HUDEP-2 (cell line): ENCODE data around the gene SLC25A24.
"Not testable (repeated sequence)": the region's sequence is repeated elsewhere in the genome, so short reads cannot be mapped to it uniquely, and the experiment has no call there.

Experiments used
- DNase-seq, 76 experiments: peaks; one replicate each; lab custom pipeline; 2025; ENCODE audit not compliant: unreplicated experiment in 76 of 76; lab: John Stamatoyannopoulos, UW

The SLC25A24 gene

DNA sequence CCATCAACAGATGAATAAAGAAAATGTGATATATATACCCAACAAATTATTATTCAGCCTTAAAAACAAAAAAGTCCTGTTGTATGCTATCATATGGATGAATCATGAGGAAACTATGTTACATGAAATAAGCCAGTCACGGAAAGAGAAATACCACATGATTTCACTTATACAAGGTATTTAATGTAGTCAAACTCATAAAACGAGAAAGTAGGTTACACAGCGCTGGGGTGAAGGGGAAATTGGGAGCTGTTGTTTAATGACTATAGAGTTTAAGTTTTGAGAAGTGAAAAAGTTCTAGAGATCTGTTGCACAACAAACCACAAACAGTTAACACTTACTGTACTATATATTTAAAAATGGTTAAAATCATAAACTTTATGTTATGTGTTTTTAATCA is 58.5 kb downstream of the SLC25A24 start:
- DNase-seq: no peak

GRCh38 chr1:108140936-108141335 is 59.2 kb downstream of the SLC25A24 start:
- no peak for DNase-seq

DNA sequence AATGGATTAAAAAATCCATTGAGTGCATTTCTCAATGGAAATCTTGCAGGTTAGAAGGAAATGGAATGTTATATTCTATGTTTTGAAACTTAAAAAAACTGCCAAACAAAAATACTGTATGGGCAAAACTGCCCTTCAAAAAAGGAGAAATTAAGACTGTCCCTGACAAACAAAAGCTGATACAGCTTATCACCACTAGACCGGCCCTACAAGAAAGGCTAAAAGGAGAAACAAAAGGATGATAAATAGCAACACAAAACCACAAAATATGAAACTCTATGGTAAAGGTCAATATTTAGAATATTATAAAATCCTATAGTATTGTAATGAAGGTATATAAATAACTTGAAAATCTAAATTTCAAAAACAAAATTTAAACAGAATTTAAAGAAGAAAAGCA is 60.0 kb downstream of the SLC25A24 start:
- DNase-seq: no peak

DNA sequence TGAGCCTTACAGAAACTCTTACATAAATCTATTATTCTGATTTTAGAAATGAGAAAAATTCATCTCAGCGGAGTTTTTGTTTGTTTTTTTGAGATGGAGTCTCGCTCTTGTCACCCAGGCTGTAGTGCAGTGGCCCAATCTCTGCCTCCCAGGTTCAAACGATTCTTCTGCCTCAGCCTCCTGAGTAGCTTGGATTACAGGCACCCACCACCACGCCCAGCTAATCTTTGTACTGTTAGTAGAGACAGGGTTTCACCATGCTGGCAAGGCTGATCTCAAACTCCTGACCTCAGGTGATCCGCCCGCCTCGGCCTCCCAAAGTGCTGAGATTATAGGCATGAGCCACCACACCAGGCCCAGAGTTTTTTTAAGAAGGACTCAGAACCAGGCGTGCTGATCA is 60.6 kb downstream of the SLC25A24 start:
- not testable (repeated sequence) for DNase-seq

- DNase-seq: not testable (repeated sequence)
Measured at GRCh38 chr1:108133148-108133547, 67.0 kb downstream of the SLC25A24 start.

DNA sequence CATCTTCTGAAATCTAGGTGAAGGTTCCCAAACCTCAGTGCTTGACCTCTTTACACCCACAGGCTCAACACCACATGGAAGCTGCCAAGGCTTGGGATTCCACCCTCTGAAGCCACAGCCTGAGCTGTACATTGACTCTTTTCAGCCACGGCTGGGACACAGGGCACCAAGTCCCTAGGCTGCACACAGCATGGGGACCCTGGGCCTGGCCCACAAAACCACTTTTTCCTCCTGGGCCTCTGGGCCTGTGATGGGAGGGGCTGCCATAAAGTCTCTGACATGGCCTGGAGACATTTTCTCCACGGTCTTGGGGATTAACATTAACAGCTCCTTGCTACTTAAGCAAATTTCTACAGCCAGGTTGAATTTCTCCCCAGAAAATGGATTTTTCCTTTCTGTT is 67.8 kb downstream of the SLC25A24 start:
- not testable (repeated sequence) for DNase-seq

GRCh38 chr1:108131281-108131680 is 68.9 kb downstream of the SLC25A24 start:
- DNase-seq: not testable (repeated sequence)

- DNase-seq: no peak
Measured at GRCh38 chr1:108130794-108131193, 69.3 kb downstream of the SLC25A24 start.

DNA sequence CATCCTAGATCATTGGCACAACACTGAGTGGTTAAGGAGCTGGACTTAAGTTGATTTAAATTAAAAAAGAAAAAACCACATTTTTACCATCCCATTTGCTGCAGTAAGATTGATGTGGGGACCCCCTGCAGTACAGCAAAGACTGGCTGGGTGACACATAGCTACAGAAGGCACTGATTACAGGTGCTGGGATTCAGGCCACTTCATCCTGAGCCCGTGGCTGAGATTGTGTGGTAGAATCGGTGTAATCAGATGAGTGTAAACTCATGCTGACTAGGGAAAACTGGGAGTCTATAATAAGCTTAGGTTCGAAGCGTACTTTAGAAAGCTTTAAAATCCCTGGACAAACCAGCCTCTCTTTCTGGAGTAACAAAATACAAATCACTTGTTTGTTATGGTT is 70.1 kb downstream of the SLC25A24 start:
- DNase-seq: no peak

DNA sequence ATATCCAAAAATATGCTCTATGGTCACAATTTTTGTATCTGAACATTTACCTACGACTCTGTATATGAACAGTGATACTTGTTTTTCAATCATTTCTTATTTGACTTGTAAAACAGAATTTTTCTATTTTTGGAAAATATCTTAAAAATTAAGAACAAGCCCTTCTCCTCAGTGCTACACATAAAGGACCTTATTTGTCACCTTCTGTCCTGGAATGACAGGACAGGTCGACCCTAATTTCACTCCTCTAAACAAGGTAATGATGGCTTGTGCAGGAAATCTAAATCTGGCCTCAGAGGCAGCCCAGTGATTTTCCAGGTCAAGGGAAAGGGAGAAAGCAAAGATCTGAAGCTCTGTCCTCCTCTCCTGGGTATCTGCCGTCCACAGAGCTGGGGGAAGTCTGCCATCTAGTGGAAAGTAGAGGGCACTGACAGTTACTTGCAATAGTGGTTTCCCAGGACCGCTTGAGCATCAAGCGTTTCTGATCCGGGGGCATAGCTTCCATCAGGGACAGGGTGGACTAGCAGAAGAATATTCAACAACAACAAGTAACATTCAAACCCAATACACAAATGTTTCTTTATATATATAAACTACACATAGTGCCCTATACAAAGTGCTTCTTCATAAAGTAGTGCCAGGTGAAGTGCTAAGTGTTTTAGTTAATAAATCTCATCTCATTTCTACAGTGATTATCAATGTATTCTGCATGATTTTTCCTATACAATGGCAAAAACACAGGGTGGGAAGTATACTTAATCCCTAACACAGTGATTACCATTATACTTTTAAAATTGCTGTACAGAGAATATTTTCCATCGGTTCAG is 74.6 kb downstream of the SLC25A24 start:
- DNase-seq: peak in 41 of 76 experiments; percentile 2 to 65 (median 18)

- DNase-seq: no peak
Measured at GRCh38 chr1:108124622-108125311, 75.4 kb downstream of the SLC25A24 start.

GRCh38 chr1:108124023-108124422 is 76.1 kb downstream of the SLC25A24 start:
- DNase-seq: no peak

- DNase-seq: no peak
Measured at GRCh38 chr1:108121358-108122143, 78.6 kb downstream of the SLC25A24 start.

DNA sequence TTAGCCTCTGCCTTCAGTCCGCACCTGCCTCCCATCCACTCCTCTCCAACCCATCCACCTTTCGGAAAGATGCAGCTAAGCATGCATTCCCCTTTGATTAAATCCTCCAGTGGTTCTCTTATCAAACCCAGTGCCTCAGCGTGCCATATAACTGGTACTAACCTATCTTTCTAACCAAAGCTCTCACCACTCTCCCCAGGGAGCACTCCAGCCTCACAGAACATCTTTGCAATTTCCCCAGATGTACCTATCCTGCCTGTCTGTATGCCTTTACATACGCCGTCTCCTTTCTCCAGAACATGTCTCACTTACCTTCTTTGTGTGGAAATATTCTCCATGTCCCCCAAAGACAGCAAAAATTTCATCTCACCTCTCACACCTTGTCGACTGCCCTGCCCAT is 80.0 kb downstream of the SLC25A24 start:
- DNase-seq: no peak

DNA sequence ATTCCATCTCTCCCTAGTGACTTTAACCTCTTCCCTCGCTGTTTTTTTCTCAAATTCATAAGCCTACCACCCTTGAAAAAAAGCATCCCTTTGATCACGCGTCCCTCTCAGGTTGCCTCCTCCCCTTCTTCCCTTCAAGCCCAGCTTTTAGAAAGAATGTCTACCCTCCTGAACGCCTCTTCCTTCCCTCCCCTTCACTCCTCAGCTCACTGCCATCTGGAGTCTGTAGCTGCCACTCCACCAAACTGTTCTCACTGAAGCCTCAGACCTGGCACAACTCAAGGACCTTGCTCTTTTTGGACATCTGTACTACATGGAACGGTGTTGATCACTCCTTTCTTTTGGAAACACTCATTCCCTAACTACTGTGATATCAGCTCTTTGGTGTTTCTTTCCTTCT is 80.6 kb downstream of the SLC25A24 start:
- no peak for DNase-seq

DNA sequence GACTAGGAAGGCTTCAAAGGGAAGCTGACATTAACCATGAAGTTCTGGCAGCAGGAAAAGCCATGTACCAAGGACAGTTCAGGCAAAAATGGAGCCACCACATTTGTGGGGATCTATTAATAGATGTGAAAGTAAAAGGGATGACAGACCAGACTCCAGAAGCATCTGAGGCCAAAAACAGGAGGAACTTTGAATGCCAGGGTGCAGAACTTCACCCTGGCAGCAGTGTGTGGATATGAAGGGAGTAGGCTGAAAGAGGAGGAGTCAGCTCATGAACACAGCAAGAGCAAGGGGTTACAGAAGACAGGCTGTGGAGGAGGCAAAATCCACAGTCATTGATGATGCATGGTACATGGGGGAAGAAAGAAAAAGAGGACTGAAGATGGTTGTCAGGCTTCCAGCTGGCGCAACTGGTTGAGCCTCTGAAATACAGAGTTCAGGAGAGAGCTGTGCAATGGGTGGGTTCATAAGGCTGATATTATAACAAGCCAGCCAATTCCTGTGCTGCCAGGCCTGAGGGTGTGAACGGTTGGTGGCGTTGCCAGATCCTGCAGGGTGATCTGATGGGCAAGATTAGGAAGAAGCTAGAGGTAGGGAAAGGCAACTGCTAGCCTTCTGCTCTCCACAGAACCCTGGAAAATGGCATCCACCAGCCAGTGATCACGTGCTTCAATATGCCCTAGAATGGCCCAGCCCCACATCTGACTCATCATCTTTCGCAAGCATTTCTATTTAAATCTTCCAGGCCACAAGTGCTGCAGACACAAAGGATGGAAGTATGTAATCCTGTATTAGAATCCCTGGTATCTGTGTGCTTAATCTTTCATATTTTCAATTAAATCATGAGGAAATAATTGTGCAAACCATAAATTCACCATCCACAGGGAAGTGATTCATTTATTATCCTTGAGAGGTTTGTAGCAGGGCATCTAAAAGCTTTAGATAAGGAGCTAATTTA is 81.9 kb downstream of the SLC25A24 start:
- DNase-seq: no peak

DNA sequence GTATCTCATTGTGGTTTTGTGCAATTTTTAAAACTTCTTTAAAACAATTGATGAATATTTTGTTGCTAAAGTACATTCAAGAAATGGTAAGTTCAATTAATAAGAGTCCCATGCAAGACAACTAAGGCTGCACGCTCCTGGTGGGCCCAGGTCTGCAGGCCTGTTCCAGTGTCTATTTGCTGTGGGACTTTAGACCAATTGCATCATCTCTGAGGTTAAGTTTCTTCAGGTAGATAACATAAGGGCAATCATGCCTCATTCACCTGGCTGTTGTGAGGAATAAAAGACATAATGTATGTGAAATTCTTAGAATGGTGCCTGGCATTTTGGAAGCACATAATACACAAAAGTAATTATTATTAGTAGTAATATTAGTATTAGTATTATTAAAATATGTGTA is 82.9 kb downstream of the SLC25A24 start:
- DNase-seq: no peak

DNA sequence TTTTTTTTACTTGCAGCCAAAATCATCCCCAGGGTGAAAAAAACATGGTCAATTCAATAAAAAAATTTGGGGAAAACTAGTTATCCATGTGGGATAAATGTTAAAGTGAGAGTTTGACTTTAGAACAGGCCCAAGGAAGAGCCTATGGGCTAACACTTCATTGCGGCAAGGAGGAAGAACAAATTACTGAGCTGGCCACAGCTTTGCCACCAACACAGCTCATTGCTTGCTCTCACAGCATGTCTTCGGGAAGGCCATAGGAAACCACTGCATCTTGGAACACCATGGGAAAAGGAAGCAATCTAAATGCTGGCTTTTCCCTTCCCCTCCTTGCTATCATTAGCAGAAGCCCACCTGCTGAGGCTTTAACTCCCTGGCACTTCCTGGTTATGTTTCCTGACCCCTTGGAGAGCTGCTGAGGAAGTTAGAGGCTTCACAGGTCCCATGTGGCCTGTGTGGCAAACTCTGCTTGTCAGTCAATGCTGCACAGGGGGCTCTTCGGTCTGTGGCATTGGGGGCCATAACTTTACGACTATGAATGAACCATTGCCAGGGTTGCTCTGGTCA is 86.0 kb downstream of the SLC25A24 start:
- no peak for DNase-seq

DNA sequence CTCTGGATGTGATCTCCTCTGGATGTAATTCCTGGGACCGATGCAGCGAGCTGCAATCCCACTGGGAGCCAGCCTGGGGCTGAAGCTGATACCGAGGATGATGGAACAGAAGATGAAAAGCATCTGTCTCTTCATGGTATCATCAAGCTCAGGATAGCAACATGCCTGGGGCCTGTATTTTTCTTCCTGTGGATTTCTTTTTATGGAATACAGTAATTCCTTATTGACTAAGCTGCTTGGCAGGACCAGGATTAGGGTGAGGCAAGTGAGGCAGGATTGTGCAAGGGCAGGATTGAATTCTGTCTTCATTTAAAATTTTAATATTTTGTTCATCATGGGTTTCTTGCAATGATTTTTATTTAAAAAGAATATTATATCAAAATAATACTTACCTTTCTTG is 86.6 kb downstream of the SLC25A24 start:
- DNase-seq: no peak
